NCI-H510A treated with DMSO at 0.1 percent for 48 hours (cell line): ENCODE results near the gene CHRNB1.

ENCODE experiments used
- DNase-seq: peaks from one replicate; lab custom pipeline; 2025; lab: John Stamatoyannopoulos, UW

CHRNB1 gene

GRCh38 chr17:7444682-7445618 lies at the start of gene CHRNB1:
TSS of gene CHRNB1 (plus strand) at chr17:7445061. CDS start at chr17:7445128, 67 bp downstream.
- DNase-seq: peak; percentile 78

DNA sequence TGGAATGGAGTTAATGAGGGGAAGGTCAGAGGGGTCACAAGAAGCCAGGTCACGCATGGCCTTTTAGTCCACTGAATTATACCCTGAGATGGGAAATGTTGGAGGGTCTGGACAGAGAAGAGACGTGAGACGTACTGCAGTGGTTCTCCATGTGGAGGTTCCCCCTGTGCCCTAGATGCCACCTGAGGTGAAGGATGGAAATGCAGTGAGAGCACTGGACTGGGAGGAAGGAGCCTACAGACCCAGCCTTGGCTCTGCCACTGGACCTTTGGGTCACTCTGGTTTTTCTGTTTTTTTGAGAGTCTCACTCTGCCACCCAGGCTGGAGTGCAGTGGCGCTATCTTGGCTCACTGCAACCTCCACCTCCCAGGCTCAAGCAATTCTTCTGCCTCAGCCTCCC lies 48.7 kb upstream of the CHRNB1 start:
- no peak for DNase-seq

- DNase-seq: no peak
Measured at GRCh38 chr17:7398612-7399011, 46.2 kb upstream of the CHRNB1 start.

DNA sequence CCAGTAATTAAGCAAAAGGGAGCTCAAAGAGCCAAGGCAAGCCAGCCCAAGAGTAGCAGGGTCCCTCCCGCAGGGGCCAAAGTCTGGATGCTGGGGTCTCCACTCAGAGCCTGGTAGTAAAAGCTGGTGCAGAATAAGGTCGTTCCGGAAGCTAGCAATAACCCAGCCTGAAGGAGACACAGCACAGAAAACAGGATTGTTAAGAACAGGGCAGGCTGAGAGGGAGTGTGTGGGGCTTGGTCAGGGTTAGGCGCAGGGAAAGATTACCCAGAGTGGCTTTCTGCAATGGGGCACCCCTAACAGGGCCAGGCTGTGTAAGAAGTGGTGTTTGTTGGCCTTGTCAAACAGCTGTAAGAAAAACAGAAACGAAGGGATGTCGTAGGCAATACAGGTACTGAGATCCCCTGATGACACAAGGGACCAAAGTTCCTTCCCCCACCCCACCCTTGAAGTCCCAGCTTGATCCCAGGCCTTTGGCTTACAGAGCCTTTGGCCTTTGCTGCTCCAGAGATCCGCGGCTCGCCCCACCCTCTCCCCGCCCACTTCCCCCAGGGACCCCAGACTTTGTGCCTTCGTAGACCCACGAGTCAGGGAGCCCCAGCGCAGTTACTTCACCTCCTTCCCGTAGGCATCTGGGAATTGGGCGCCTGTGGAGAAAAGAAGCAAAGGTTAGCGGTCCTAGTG lies 41.7 kb upstream of the CHRNB1 start:
- DNase-seq: no peak

- DNase-seq: peak; percentile 87
Measured at GRCh38 chr17:7403727-7403976, 41.2 kb upstream of the CHRNB1 start.

DNA sequence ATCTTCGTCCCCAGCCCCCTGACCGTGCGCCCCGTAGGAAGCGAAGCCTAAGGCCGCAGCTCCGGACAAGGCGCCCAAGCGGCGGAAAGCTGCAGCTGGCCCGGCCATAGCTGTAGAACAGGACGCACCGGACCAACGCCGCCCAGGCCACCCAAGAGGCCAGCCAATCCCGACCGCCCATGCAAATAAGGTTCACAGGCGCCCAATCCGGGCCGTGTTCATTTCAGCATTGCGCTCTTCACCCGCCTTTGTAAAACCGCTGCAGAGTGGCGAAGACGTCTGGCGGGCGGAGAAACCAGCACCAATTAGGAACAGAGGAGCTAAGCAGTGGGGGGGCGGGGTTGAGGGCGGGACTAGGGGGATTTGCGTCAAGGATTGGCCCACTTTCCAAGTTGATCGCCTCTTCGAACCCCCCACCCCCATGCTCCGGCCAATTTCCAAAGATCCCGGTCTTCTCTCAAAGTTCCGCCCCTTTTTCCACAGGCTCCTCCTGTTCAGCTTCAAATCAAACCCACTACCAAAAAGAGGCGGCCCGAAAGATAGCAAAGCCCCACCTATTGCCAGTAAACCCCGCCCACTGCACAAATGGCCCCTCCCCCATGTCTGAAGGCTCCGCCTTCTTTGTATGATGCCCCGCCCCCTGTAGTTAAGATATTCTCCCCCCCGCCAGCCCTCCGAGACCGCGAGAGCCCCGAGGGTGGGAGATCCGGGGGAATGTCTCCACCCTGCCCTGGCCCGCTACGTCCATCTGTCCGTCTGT lies 40.7 kb upstream of the CHRNB1 start, which contains the start of gene TMEM256:
Gene TMEM256, minus strand, starts transcription at position 121 of the 760 bp plus-strand sequence. Its CDS starts 13 bp downstream, at position 108.
- DNase-seq: peak; percentile 98

- no peak for DNase-seq
Measured at GRCh38 chr17:7404737-7405349, 40.0 kb upstream of the CHRNB1 start.

DNA sequence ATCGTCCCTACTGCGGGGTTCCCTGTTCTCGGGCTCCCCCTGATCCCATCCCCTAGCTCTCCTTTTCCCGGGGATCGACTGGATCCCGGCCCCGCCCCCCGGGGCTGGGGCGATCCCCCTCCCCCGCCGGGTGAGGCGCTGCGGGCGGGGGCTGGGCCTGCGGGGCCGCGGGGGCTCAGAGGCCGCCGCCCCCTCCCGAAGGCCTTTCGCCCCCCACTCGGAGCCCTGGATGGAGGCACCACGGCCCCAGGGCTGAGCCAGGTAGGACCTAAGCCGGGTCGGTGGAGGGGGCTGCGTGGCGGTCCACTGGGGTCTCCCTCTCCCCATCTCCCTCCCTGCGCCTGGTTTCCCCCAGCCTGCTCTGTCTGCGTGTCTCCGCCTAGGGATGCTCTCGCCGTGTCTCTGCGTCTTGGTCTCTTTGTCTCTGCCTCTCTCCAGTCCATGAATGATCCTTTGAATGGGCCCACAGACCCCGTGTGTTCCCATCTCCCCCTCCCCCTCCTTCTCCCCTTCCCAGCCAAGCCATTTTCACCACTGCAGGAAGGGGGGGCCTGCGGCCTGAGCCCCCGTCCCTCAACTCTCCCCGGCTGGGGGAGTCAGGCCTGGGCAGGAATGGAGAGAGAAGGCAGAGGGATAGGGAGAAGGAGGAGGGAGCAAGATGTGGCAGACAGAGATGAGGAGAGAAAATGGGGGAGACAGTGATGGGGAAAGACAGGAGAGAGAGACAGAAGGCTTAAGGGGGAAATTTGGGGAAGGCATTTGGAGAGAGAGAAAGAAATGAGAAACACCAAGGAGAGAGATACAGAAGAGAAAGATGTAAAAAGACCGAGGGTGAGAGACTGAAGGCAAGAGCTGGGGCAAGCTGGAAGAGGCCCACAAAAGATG lies 39.3 kb upstream of the CHRNB1 start:
- DNase-seq: no peak

DNA sequence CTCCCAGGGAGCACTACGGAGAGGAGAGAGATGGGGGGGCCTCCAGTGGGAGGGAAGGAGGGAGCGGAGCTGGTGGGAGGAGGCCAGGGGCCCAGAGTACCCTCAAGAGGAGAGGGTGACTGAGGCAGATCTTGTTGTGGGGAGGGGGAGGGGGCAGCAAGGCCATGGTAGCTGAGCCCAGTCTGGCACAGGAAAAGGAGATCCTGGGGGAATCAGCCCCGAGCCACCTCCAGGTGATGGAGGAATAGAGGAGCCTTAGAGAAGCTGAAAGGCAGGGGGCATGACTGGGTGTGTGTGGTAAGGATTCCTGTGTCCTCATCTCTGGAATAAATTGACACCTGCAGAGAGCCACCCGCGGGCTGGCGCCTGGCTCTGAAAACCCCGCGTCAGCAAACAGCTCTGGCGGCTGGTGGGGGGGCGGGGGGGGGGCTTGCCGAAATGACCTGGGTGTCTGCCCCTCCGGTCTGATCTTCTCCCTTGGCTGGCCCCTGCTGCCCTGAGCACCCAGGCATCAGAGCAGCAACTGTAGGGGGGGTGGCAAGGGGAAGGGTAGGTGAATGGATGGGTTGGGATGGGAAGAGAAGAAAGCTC lies 38.5 kb upstream of the CHRNB1 start:
- DNase-seq: no peak

DNA sequence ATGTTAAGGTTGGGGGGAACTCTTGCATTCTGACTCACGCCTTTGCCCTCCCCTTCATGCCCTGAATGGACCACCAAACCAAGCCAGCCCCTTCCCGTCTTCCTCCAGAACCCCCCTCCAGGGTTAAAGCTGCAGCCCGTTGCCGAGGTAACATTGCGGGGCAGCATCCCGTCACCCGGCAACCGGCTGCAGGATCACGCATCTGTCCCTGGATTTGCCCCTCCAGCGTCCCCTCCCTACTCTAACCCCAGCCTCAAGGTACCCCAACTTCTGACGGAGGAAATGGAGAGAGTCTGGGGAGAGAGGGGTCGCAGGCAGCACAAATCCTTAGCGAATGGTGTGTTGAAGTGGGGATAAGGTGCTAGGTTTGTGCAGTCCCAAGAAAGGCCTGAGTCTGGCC lies 37.8 kb upstream of the CHRNB1 start:
- no peak for DNase-seq

DNA sequence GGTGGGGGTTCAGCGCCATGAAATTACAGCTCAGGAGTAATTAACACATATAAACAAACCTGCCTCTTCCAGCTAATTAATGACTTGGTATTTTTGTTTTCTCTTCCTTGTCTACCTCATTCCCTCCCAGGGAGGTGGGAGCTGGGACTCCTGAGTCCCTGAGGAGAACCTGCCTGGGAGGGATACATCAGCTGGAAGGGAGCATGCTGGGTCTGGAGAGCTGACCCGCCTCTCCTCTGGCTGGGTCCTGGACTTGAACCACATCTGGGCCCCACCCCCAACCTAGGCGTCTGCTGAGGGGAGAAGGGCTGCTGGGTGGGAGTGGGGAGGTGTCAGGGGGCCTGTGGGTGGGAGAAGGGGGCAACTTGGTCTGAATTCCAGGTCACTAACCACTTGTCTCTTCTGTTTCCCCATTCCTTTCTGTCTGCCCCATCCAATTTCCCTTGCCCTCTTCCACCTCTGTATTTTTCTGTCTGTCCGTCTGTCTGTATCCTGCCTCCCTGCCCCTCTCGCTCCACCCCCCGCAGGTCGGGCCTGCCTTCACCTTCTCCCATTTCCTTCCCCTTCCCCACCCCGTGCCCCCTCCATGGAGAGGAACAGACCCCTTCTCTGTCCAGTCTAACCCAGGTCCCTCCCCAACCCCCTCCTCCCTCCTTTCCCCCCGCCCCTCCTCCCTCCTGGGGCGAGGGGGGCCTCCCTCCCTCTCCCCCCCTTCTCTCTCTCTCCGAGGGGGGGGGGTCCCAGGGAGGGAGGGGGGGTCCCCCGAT lies 37.2 kb upstream of the CHRNB1 start, which contains the start of gene NLGN2:
Gene NLGN2, plus strand, starts transcription at position 361 of the 767 bp plus-strand sequence. CDS start 411 bp downstream, outside the sequence.
- no peak for DNase-seq

DNA sequence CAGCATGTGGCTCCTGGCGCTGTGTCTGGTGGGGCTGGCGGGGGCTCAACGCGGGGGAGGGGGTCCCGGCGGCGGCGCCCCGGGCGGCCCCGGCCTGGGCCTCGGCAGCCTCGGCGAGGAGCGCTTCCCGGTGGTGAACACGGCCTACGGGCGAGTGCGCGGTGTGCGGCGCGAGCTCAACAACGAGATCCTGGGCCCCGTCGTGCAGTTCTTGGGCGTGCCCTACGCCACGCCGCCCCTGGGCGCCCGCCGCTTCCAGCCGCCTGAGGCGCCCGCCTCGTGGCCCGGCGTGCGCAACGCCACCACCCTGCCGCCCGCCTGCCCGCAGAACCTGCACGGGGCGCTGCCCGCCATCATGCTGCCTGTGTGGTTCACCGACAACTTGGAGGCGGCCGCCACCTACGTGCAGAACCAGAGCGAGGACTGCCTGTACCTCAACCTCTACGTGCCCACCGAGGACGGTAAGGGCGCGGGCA lies 36.6 kb upstream of the CHRNB1 start:
- no peak for DNase-seq

GRCh38 chr17:7408863-7409262 lies 36.0 kb upstream of the CHRNB1 start:
- no peak for DNase-seq

DNA sequence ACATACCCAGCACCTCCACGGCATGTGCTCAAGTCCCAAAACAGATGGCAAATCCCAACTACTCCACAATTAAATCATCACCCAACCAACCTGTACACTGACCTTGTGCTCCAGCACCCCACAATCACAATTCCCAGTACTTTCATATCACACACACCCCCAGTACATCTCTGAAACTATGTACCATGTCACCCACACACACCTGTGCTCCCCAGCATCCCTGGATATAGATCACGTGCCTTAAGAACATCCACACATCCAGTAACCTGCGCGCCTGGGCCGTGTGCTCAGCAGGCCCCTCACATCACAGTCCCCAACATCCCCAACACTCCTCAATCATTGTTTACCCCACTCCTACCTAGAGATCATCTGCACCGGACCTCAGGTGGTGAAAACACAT lies 35.1 kb upstream of the CHRNB1 start:
- no peak for DNase-seq

DNA sequence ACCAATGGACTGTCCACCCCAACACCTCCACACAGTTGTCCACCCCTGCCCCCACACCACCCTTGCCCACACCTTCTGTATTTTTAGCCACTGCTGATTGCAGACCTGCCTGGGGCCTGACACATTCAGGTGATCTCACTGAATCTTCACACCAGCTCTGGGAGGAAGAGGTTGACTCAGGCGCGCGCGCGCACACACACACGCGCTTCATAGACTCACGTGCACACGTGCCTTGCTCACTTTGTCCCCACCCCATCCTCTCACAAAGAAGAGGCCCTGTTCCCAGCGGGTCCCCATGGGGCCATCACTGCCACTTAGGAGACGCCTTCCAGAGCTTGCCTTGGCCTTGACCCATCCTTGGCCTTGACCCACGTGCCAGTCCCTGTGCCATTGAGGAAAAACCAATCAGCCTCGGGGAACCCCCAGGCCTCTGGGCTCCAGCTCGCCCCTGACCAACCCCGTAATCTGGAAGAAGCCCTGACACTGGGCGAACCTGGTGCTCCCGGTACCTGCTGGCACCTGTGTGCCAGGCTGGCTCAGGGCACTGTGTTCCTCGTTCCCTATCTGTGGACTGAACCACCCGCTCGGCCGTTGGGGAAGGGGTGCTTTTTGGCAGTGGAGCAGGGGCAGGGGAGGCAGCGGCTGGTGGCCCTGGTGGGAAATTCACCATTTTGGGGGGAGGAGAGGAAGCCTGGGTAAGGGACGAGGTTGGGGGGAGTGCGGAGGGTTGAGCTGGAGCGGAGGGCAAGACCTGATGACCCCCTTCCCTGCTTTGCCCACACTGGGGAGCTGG lies 34.0 kb upstream of the CHRNB1 start:
- DNase-seq: no peak

DNA sequence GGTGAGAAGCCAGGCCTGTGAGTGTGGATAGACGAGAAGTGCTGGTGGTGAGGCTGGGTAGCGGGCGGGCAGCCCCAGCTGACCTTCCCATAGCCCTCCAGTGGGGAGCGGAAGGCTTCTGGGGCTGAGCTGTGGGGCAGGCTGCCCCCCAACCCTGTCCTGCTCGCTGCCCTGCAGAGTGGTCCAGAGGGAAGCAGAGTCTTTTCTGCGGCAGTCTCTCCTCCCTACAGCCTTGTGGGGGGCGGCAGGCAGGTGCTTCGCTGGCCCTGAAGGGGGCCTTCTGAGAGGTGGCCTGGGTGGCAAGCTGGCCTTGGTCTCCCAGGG lies 33.5 kb upstream of the CHRNB1 start:
- no peak for DNase-seq

DNA sequence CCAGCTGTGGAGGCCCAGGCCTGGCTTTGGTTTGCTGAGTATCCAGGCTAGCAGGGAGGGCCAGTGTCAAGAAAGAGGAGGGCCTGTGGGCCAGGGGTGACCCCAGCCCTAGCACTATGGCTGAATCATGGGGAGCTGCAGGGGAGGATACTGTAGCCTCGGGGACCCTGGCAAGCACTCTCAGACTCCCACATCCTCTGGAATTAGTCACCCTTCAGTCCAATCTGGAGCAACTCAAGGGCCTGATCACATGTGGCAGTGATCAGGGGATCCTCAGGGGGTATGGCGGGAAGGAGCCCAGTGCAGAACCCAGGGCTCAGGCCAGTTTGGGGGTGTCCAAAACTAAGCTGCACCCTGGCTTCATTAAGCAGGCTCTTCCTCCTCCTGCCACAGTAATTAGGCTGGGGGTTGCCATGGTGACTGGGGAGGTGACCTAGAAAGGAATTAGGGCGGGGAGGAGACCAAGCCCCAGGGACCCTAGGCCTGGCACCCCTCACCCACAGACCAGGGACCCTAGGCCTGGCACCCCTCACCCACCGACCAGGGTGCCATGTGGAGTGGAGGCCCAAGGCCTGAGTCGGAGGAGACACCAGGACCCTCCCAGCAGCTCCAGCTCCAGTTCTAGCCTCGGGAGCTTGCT lies 31.4 kb upstream of the CHRNB1 start:
- DNase-seq: no peak

GRCh38 chr17:7414837-7415236 lies 30.0 kb upstream of the CHRNB1 start:
- DNase-seq: no peak

- DNase-seq: no peak
Measured at GRCh38 chr17:7415784-7416183, 29.1 kb upstream of the CHRNB1 start.
